Stimulated activated CD8-positive, alpha-beta memory T cell treated with anti-CD3 and anti-CD28 coated beads, Interleukin-7, amount 100 ng/mL, for 24 hours (primary cell): ENCODE measurements around the gene NID1.
"Not testable (repeated sequence)": the region's sequence is repeated elsewhere in the genome, so short reads cannot be mapped to it uniquely, and the experiment has no call there.

Experiments used
- DNase-seq: peaks from one replicate; pipeline ENCODE4 v3.0.0-alpha.2; 2020; ENCODE audit warnings: low read depth

Gene NID1

DNA sequence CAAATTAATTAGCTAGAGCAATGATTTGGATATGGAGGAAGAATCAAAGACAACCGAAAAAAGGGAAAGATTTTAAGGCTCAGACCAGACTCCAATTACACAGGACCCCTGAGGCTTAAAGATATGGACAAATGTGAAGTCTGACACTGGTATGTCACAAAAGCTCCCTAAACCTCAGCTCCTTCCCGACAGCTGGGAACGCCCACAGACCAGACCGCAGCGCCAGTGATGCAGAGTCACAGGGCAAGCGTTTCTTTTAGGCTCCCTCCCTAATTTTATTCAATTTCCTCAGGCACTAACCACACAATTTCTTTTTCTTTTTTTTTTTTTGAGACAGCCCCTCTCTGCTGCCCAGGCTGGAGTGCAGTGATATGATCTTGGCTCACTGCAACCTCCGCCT, 40.2 kb downstream of the NID1 start:
- no peak for DNase-seq

DNA sequence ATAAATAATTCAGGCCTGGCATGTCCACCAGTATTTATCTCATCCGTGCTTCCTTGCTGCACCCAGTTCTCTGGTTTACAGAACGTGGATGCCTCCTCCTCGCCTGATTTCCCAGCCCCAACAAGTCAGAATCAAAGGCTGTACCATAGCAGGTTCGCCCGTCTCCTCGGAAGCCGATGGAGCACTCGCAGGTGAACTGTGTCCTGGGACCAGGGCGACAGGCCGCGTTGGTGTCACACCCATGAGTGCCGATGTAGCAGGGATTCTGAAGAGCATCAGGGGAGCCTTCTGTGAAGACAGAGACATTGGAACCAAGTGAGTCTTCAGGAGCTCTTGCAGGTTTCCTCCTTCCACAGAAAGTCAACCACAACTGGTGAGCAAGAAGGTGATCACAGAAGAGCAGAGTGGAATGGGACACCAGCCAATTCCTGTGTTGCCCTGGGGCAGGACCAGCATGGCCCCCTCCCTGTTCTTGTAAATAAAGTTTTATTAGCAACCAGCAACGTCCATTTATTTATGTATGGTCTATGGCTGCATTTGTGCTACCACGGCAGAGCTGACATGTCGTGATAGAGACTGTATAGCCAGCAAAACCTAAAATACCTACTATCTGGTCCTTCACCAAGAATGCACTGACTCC, 40.8 kb downstream of the NID1 start:
- no peak for DNase-seq

DNA sequence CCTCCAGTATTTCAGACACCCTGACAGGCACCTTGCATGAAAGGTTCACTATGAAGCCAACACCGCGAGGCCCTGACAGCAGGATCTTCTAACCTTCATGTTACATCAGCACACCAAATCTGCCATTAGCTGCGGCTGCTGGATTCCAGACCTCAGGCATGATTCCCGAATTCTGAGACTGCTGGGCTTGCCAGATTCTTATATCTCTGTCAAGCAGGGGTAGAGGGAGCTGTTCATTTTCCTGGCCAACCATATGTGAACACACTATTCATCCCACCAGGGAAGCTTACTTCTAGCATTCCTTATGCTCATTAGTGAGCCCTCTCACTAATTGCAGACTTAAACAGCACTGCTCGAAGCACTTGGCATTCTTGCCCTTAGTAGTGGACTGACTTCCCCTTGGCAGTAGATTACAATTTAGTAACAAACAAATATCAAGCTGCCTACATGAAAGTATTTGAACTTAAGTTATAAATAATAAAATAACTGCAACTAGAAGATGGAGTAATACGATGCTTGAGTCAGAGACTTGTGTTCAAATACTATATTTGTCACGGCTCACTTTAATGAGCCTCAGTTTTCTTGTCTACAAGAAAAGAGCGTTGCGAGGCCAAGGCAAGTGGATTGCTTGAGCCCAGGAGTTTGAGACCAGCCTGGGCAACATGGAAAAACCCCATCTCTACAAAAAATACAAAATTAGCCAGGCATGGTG, 43.3 kb downstream of the NID1 start:
- DNase-seq: no peak

DNA sequence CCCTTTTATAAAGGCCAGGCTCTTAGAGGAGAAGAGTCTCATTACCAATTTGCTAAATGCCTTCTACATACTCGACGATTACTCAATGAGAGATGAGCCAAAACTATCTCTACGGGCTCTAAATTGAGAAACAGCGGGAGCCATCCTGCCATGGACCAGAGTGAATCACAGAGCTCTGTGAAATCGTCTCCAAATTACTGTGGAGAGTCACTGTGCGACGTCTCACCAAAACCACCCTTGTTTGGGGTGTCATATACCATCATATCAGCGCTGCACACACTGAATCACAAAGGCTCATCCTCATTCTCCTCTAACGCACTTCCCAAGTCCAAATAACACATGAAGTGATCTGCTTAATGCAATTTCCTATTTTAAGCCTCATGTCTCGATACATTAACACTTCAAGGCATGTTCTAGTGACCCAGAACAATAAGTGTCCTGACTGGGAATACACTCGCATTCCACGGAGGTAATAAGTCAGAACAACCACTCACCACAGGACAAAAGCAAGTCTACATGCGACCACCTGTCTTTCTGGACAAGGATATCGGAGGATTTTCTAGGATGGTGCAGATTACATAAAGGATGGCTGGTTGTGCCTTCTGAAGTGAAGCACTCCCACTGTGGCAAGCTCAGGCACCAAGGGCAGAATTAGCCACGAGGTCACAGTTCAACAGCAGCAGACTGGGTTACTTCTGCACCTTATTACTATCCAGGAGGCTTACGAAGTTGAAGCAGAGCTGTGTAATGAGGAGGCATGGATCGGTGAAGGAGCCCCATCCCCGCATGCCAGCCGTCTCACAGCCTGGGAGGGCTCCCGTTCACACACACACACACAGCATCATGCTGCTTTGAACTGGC, 44.3 kb downstream of the NID1 start:
- DNase-seq: no peak

DNA sequence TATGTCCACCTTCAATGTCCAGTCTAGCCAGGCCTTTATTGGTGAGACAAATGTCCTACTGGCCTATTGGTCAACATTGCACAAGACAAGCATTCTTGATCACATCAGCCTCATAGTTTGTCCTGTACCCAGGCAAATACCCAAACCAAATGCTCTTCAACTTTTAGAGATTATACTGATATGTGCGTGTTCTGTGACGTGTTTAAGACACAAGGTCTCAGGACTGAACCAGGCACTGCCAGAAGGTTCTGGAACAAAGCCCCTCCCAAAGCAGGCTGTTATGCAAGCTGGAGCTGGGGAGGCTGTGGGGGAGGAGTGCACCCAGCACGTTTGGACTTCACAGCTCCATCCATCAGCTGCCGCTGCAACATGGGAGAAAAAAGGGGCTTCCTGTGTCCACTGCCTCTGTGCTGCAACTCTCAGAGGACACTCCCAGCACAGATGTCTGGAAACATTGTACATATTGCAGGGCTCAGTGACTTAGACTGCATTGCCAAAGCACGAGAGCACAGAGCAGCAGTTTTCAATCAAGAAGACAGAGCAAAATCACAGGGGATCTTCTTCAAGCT, 45.9 kb downstream of the NID1 start:
- no peak for DNase-seq

DNA sequence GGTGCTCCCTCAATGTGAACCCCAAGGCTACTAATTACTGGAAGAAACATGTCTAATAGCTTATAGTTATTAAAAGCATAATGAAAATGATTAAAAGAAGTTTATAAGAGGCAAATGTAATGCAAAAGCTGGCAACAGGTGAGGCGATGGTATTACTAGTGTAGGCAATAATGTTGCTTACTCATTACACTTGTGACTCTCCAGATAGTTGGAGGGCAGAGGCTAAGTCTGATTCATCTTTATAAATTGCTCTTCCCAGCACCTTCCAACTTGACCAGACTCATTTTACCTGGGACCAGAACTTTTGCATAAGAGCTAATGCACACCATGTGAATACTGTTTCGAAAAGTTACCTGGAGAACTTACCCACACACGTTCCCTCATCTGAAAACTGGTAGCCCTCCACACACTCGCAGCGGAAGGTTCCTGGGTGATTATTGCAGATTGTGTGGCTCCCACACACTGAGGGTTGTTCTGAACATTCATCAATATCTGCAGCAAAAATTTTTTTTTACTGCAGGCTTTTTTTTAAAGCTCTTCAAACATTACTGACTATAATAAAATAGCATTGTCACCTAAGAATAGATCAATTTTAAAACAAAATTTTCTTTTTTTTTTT, 48.0 kb downstream of the NID1 start:
- no peak for DNase-seq

DNA sequence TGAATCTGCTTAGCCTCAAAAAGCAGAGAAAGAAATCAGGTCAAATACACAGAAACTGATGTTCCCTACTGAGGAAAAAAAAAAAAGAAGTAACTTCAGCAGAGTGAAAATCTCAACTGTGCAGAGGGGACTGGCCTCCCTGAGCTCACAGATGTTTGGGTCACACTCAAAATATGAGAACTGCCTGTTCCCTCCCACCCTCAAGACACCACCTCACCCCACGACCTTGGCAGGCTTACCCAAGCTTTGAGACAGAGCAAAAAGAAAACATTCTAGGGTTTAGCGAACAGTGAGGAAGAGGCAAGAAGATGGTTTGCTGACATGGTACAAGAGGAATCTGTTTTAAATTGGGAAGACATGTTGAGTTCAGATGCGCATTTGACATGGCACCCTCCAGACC, 48.8 kb downstream of the NID1 start:
- DNase-seq: no peak

DNA sequence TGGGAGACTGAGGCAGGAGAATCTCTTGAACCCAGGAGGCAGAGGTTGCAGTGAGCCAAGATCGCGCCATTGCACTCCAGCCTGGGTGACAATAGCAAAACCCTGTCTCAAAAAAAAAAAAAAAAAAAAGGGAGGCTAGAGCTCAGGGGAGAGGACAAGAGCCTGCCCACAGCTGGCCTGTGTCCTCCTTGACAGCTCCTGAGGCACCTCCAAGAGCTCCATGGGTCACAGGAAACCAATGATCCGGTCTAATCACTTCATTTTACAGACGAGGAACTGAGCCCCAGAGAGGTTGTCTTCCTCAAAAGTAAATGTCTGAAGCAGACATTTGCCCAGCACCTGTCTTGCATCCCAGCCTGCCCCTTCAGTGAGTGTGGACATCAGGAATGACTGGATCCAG, 49.4 kb downstream of the NID1 start:
- no peak for DNase-seq

DNA sequence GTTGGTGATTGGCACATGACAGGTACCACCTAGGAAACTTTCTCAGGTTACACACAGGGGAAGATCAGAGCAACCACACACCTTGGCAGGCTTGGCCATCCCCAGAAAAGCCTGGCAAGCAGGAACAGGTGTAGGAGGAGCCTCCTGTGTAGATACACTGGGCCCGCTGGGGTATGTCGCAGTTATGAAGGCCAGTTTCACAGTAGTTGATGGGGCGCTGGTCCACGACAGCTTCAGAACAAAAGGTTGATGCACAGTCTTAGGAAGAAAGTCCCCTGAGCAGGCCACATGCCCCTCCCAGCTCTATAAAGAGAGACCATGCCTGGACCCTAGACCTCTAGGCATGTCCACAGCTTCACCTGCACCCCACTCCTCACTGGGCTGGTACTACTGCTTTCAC, 51.6 kb downstream of the NID1 start:
- DNase-seq: no peak

DNA sequence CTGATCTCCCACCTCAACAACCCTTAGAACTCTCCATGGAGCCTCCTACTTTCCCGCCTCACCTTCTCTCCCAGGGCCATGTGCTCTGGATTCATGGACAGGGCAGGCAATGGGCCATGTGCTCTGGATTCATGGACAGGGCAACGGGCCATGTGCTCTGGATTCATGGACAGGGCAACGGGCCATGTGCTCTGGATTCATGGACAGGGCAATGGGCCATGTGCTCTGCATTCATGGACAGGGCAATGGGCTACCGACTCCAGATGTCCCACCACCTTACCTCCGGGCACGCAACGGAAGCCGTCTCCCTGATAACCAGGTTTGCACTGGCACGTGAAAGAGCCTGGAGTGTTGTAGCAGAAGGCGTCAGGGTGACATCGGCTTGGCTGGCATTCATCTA, 53.2 kb downstream of the NID1 start:
- DNase-seq: no peak

DNA sequence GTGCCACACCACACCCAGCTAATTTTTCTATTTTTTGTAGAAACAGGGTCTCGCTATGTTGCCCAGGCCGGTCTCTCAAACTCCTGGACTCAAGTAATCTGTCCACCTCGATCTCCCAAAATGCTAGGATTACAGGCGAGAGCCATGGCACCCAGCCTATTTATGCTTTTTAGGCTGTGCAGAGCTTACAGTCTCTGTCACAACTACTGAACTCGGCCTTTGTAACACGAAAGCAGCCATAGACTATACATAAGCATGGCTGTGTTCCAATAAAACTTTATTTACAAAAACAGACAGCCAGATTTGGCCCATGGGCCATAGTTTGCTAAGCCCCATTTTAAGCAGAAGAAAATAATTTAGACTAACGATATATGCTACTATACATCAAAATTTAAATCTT, 54.4 kb downstream of the NID1 start:
- no peak for DNase-seq

DNA sequence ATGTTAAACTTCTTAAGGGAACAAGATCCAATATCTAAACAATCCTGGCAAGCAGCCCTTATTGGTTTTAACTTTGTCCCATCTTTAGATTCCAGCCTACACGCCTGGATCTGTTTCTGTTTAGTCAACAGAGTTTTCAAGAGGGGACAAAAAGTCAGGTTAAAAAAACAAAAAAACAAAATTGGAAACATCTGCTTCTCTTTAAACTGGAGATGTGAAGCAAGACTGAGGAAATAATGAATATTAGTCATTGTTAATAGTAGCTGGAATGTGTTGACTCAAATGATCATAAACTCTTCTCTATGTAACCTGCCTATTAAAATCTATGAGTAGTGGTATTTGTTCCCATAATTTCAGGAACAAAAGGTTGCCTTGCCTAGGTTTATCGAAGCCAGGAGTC, 55.0 kb downstream of the NID1 start:
- no peak for DNase-seq

DNA sequence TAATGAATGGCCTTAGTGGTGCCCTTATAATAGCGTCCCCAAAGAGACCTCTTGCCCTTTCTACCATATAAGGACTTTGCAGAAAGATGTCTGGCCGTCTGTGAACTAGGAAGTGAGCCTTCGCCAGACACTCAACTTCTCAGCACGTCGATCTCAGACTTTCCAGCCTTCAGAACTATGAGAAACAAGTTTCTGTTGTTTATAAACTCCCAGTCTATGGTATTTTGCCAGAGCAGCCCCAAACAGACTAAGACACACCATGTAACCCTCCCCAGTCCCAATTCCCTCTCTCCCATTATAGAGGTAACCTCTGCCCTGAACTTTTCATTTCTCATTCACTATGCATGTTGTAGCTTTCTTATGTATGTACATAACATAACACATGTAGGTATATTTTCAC, 55.7 kb downstream of the NID1 start:
- DNase-seq: no peak

DNA sequence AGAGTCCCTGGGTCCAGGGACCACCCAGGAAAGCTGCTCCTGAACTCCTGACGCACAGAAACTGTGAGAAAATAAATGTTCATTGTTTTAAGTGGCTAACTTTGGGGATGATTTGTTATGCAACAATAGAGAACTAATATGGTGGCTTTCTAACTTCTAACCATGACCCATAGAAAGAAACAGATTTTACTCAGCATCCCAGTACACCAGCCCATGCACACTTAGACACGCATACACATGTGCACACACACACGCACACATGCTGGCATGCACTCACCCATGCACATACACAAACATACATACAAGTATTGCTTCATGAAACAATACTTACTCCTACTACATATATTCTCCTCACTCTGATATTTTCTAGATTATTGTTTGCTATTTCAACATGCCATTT, 57.1 kb downstream of the NID1 start:
- DNase-seq: no peak

DNA sequence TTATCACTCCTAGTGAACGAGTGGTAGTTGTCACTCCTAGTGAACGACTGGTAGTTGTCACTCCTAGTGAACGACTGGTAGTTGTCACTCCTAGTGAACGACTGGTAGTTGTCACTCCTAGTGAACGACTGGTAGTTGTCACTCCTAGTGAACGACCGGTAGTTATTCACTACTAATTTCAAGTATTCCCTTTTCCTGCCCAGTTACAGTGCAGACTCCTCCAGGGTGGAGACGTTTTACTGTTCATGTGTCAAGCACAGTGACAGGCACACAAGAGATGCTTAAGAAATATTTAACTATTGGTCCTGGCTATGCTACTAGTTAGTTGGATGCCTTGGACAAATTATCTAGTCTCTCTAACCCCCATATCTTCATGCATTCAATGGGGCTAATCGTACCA, 61.8 kb downstream of the NID1 start:
- not testable (repeated sequence) for DNase-seq

DNA sequence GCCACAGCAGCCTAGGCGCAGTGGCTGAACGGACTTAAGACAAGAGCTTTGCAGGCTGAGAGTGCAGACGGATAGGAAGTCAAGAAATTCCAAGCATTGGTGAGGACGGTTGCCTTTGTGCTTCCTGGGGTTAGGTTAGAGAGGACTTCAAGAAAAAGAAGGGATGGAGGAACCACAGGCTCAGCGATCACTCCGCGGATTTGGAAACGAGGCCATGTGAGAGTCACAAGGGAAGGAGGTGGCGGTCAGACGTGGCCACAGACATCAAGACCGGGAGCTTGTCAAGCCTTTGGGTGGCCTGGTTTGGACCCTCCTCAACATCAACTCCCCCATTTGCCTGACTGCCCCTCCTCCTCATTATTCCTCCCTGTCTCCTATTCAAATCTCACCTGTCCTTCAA, 62.3 kb downstream of the NID1 start:
- DNase-seq: no peak

DNA sequence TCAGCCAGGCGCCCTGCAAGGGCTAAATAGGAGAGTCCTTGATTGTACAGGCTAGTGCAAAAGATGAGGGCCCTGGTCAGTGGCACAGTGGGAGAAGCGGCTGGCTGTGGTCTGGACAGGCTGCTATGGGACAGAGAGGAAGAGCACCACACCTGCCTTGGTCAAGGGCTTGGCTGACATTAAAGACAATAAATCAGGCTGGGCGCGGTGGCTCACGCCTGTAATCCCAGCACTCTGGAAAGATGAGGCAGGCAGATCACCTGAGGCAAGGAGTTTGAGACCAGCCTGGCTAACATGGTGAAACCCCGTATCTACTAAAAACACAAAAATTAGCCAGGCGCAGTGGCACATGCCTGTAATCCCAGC, 62.9 kb downstream of the NID1 start:
- no peak for DNase-seq

DNA sequence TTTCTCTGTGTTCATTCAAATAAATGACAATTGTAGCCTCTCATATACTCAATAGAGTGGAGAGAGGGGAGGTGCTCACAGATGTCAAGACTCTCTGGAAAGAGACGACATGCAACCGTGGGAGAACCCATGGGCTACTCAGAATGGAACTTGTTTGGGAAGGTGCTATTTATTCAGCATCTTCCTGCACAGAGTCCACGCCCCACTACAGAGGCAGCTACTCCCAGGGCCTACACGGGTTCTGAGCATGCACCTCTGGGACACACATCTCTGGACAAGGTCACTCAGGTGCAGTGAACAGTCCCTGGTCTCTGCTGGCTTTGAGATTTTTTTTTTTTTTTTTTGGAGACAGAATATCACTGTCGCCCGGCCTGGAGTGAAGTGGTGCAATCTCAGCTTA, 64.1 kb downstream of the NID1 start:
- DNase-seq: no peak

DNA sequence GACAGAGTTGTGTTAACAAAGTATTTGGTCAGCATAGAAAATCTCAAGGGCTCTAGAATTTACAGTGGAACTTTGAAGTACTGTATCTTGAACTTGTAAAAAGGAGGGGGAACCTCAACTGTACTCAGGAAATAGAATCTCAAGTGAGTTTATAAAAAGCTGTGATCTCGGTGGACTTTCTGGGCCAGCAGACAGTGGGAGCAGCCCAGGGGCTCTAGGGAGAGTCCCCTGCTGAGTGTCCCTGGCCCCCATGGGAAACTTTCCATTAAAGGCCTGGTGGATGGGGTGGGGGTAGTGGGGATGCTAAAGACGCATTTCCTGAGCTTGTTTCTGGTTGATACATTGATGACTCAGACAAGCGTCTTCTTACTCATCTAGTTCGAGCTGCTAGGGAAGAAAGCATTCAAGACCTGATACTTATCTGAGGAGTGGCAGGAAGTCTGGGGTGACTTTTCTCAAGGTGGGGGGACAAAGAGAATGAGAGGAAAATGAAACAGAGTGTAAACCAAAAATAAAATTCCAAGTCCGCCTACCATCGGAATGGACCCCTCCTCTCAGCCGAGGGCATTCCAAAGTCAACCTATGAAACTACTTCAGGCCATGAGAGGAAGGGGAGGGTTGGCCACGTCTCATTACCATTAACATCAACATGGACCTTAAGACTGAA, 65.5 kb downstream of the NID1 start:
- peak; percentile 38 for DNase-seq

DNA sequence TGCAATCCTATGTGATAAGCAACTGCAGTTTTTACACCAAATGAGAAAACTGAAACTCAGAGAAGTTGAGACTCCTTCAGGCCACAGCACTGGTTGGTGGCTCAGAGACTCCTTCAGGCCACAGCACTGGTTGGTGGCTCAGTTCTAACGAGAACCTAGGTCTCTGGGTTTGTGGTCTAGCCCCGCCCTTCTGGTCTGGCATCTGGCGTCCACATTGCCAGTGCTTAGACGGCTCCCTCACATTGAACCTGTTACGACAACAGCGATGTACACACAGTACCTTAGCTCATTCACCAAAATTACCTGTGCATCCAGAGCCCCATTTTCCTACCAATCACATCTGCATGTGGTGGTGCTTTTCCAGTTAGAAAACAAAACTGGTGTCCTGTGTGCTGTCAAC, 66.1 kb downstream of the NID1 start:
- peak; percentile 5 for DNase-seq

DNA sequence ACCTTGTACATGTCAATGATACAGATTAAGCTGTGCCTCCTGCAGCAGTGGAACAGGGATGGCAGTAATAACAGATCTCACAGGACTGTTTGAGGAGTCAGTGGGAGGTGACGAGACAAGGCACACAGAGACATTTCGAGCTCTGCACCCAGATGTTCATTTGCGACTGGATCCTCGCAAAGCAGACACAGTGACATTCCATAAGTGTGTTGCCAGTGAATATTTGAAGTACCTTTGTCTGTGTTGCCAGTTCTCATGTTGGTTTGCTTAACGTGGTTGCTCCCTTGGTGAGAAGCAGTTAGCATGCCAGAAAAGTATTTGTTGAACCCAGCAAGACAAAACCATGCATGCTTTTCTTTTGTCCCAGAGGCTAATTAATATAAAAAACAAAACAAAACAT, 67.0 kb downstream of the NID1 start:
- DNase-seq: no peak

DNA sequence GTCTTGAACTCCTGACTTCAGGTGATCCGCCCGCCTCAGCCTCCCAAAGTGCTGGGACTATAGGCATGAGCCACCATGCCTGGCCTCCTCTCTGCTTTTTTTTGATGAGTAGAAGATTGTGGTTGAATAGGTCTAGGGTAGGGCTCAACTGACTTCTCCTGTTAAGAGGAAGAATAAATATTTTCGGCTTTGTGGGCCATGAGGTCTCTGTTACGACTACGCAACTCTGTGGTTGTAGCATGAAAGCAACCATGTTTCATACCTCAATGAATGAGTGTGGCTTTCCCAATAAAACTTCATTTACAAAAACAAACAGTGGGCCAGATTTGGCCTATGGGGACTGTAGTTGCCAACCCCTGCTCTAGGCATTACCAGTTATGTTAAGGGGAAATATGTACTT, 67.8 kb downstream of the NID1 start:
- DNase-seq: no peak
